ENCODE measurements around the gene B3GNT3. TPM values are rescaled to one million over a fixed set of nuclear protein-coding genes. Genes with fewer than 3 reads are reported as not detected.

Gene B3GNT3
- total RNA-seq, 1 donor from 2014 or later = not detected

- DNase-seq = no peak
These were observed 66.0 kb downstream of the B3GNT3 start for GRCh38 chr19:17860993-17861360.

DNA sequence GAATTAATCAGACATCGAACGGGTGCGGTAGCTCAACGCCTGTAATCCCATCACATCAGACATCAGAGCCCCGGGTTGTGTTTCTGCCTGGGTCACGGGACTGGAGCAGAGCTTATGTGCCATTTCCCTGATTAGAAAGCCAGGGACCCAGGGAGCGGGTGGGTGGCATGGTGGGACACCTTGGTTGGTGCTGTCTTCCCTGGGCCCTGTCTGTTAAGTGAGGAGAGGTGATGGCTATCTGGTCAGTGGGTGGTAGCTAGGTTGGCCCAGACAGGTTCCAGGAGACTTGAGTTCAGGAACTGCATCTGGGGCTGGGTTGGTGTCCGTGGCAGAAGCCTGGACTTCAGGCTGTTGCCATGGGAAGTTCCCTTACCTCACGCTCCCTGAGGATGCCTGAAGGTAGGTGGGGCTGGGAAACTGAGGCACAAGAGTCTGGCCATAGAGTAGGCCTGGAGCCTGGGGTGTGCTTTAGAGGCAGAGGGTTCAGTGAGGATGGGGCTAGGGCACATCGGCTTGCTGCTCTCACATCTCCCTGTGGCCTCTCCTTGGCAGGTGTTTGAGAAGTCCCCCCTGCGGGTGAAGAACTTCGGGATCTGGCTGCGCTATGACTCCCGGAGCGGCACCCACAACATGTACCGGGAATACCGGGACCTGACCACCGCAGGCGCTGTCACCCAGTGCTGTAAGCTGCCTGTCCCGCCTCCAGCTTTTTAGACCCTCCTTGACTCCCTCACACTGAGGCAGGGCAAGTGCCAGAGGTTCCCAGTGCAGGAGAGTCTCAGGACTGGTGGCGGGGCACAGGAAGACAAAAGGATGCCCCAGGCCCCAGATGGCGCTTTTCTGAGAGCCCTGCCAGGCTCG, 66.8 kb downstream of the B3GNT3 start:
- no peak for DNase-seq

DNA sequence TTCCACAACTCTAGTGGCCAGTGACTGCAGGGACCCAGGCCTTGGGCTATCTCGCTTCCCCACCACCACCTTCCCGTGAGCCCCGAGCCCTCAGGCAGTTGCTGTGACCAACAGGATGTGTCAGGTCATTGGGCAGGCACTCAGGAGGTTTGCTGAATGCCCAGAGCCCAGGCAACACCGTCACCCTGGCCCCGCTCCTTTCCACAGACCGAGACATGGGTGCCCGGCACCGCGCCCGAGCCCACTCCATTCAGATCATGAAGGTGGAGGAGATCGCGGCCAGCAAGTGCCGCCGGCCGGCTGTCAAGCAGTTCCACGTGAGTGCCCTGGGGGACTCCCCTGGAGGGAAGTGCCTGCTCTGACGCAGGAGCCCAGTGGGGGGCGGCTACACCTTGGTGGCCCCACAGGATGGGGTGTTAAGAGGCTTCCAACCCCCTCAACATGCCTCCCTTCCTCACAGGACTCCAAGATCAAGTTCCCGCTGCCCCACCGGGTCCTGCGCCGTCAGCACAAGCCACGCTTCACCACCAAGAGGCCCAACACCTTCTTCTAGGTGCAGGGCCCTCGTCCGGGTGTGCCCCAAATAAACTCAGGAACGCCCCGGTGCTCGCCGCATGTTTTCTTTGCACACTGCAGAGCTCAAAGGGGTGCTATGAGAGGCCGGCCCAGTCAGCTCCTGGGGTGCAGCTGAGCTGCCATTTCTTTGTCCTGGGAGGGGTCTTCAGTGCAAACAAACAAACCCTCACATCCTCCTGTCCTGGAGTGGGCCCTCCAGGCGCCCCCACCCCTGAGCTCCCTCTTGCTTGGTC, 68.0 kb downstream of the B3GNT3 start:
- no peak for DNase-seq

Small RNAs within 50 kb of the gene (small RNA-seq; reads per million reads assigned to genes)
- not detected for gene SNORA68

Other genes starting within 250 kb of the B3GNT3 start
- gene COLGALT1, start 239.5 kb upstream of the B3GNT3 start, total RNA-seq = 20.7 TPM
- 29.6 TPM for gene UNC13A, start 106.8 kb upstream of the B3GNT3 start, total RNA-seq
- gene MAP1S, start 75.7 kb upstream of the B3GNT3 start, total RNA-seq = 42.0 TPM
- 24.6 TPM for gene FCHO1, start 43.7 kb upstream of the B3GNT3 start, total RNA-seq
- gene INSL3, start 26.4 kb downstream of the B3GNT3 start, total RNA-seq = not detected
- 1.1 TPM for gene JAK3, start 52.8 kb downstream of the B3GNT3 start, total RNA-seq
- gene RPL18A, start 64.8 kb downstream of the B3GNT3 start, total RNA-seq = 612 TPM
- 1.9 TPM for gene SLC5A5, start 76.8 kb downstream of the B3GNT3 start, total RNA-seq
- gene CCDC124, start 137.9 kb downstream of the B3GNT3 start, total RNA-seq = 13.9 TPM
- gene KCNN1, start 172.0 kb downstream of the B3GNT3 start, total RNA-seq = 30.1 TPM
- 5.1 TPM for gene ARRDC2, start 213.0 kb downstream of the B3GNT3 start, total RNA-seq

Measured in occipital lobe (tissue), 3 donors.